Parathyroid adenoma (tissue), 2 donors: ENCODE data around the gene PREP.

ENCODE experiments used
- H2AFZ ChIP-seq: fragments of 300-600 bp; sonication (generic); one replicate; pipeline ENCODE4 v1.7.0; 2017; ENCODE audit warnings: antibody characterized with exemption, mild to moderate bottlenecking
- H3K27ac ChIP-seq: fragments of 300-600 bp; sonication (generic); one replicate; pipeline ENCODE4 v1.7.0; 2017
- H3K27me3 ChIP-seq: fragments of 300-600 bp; sonication (generic); one replicate; pipeline ENCODE4 v1.7.0; 2017; ENCODE audit warnings: low read length; ENCODE audit not compliant: control insufficient read depth, insufficient read depth
- H3K36me3 ChIP-seq: fragments of 300-600 bp; sonication (generic); one replicate; pipeline ENCODE4 v1.7.0; 2017; ENCODE audit warnings: low read length; ENCODE audit not compliant: control insufficient read depth, insufficient read depth
- H3K4me1 ChIP-seq: fragments of 300-600 bp; sonication (generic); one replicate; pipeline ENCODE4 v1.7.0; 2017; ENCODE audit warnings: control low read depth
- H3K4me2 ChIP-seq: fragments of 300-600 bp; sonication (generic); one replicate; pipeline ENCODE4 v1.7.0; 2017; ENCODE audit warnings: low read length
- H3K4me3 ChIP-seq: fragments of 300-600 bp; sonication (generic); one replicate; pipeline ENCODE4 v1.7.0; 2017; ENCODE audit warnings: low read depth, low read length
- H3K79me2 ChIP-seq: fragments of 300-600 bp; sonication (generic); one replicate; pipeline ENCODE4 v1.7.0; 2017; ENCODE audit warnings: control low read depth
- H3K9ac ChIP-seq: fragments of 300-600 bp; sonication (generic); one replicate; pipeline ENCODE4 v1.7.0; 2017; ENCODE audit warnings: mild to moderate bottlenecking
- H3K9me3 ChIP-seq: fragments of 300-600 bp; sonication (generic); one replicate; pipeline ENCODE4 v1.7.0; 2017; ENCODE audit warnings: low read length; ENCODE audit not compliant: control insufficient read depth
- CTCF ChIP-seq: fragments of 300-600 bp; sonication (generic); IDR thresholded peaks from one replicate; pipeline ENCODE4 v1.7.0; 2017; ENCODE audit warnings: antibody characterized with exemption, mild to moderate bottlenecking
- donor health status: primary hyperparathyroidism.

The PREP gene

GRCh38 chr6:105369145-105369544, 33.7 kb downstream of the PREP start:
- Histone ChIP-seq H3K36me3 (no peaks in the 10 kb centered on the region), H2AFZ (no peak overlapping the region), H3K4me1 (peaks cover 10% of the 10 kb centered on the region), H3K27ac (no peak overlapping the region), H3K4me3 (no peak overlapping the region), H3K9me3 (no peaks in the 10 kb centered on the region), H3K4me2 (no peak overlapping the region), H3K27me3 (no peaks in the 10 kb centered on the region), H3K9ac (no peak overlapping the region), H3K79me2 (no peaks in the 10 kb centered on the region)
- no peak for TF ChIP-seq CTCF

GRCh38 chr6:105364243-105364642, 38.6 kb downstream of the PREP start:
- Histone ChIP-seq H3K4me3 (peak overlapping the region; percentile 12), H3K9me3 (no peaks in the 10 kb centered on the region), H3K4me1 (peaks cover 20% of the 10 kb centered on the region), H3K4me2 (peak overlapping the region; percentile 53), H3K36me3 (no peaks in the 10 kb centered on the region), H2AFZ (peak overlapping the region; percentile 81), H3K9ac (no peak overlapping the region), H3K27ac (peak overlapping the region; percentile 88), H3K27me3 (no peaks in the 10 kb centered on the region), H3K79me2 (no peaks in the 10 kb centered on the region)
- TF ChIP-seq CTCF, result no peak

GRCh38 chr6:105363100-105363754, 39.7 kb downstream of the PREP start:
- Histone ChIP-seq H3K4me2 (no peak overlapping the region), H3K9ac (no peak overlapping the region), H3K4me3 (no peak overlapping the region), H2AFZ (peak overlapping the region; percentile 81), H3K9me3 (no peaks in the 10 kb centered on the region), H3K27ac (peak overlapping the region; percentile 88), H3K4me1 (peaks cover 20% of the 10 kb centered on the region), H3K27me3 (no peaks in the 10 kb centered on the region), H3K79me2 (no peaks in the 10 kb centered on the region), H3K36me3 (no peaks in the 10 kb centered on the region)
- TF ChIP-seq CTCF, result peak; percentile 35

DNA sequence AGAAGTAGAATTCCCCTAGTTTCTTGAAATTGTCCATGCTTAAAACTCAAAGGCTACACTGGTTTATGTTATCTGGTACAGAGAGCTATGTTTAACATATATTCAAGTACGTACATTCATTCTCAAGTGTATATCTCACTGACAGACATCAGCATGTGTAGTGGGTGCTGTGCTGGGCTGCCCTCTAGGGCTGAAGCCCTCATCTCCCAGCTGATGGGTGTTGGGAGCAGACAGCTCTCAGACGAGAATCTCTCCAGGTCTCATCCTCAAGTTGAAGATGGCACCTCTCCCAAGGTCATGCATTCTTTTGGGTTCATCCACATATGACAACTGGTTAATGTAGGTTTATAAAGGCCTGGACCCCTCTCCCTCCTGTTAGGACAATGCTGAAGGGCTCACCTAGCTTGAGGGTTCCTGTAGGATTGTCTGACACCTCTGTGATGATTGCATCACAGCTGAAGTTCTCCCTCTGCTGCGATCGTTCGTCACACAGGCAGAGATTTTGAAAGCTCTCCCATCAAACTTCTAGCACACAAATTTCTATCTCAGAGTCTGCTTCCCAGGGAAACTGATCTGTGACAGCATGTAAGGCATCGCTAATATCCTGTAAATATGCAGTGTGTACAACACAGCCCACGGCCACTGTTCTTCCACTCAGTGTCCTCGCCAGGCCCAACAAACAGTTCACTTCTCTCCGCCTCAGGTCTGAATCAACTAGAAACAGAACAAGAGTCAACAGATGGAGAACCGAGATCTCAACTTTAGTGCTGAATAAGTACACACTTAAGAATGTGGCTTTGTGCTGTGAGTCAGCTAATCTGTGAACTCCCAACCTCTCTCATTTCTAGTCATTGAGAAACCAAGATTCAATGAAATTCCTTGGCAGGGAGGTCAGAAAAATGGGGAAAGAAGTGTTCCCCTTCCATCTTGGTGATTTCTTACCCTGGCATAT, 43.2 kb downstream of the PREP start:
- Histone ChIP-seq H3K4me3 (no peak overlapping the region), H3K27ac (no peak overlapping the region), H3K36me3 (no peaks in the 10 kb centered on the region), H3K79me2 (peaks cover under 1% of the 10 kb centered on the region), H3K9ac (no peak overlapping the region), H2AFZ (no peak overlapping the region), H3K4me1 (peaks cover 12% of the 10 kb centered on the region), H3K27me3 (no peaks in the 10 kb centered on the region), H3K9me3 (no peaks in the 10 kb centered on the region), H3K4me2 (no peak overlapping the region)
- TF ChIP-seq CTCF, result no peak
